ENCODE measurements around the gene FAM107B. TPM values are rescaled to one million over a fixed set of nuclear protein-coding genes. Genes with fewer than 3 reads are reported as not detected.

The FAM107B gene
- total RNA-seq, 1 experiment from 2014 or later: 41.6 TPM

DNA sequence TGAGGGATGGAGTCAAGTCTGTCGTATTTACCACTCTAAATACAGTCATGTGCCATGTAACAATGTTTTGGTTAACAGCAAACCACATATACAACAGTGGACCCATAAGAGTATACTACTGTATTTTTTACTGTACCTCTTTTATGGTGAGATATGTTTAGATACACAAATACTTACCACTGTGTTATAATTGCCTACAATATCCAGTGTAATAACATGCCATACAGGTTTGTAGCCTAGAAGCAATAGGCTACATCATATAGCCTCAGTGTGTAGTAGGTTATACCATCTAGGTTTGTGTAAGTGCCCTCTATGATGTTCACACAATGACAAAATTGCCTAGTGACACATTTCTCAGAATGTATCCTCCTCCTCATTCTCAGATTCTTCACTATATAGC, 110.4 kb downstream of the FAM107B start:
- H3K27me3 ChIP-seq (ENCODE audit: insufficient read depth, low read length): no peaks in the 10 kb centered on the region
- no peaks in the 10 kb centered on the region for H3K4me1 ChIP-seq (ENCODE audit: control insufficient read depth in 1 of 2, insufficient read depth in 2 of 2, low read length in 2 of 2)
- H3K9ac ChIP-seq (ENCODE audit: low read length): no peak overlapping the region
- ChIA-PET RAD21 (ENCODE audit: low non-redundant PET in 1 of 2, low total read pairs in 2 of 2, uncharacterized antibody in 2 of 2, unreplicated experiment in 2 of 2) (no interaction called here), POLR2A (no interaction called here), CTCF (no interaction called here)
- H3K4me2 ChIP-seq (ENCODE audit: low read length): no peak overlapping the region
- intact Hi-C loops (cut with micrococcal nuclease): no loop called here
- DNase-seq (ENCODE audit: low read depth, low spot score) (no peak), ATAC-seq (no peak)
- H3K9me3 ChIP-seq (ENCODE audit: control insufficient read depth in 1 of 2, insufficient read depth in 1 of 2, low read depth in 1 of 2, low read length in 2 of 2): no peaks in the 10 kb centered on the region
- no peaks in the 10 kb centered on the region for H3K36me3 ChIP-seq (ENCODE audit: control insufficient read depth in 1 of 2, insufficient read depth in 2 of 2, low read length in 2 of 2)
- no peaks in the 10 kb centered on the region for H4K20me1 ChIP-seq (ENCODE audit: insufficient read depth)
- no peaks in the 10 kb centered on the region for H3K79me2 ChIP-seq (ENCODE audit: insufficient read depth, low read length)
- TF ChIP-seq JUND (IDR thresholded peaks at IDR 0.05) (no peak), SRF (IDR thresholded peaks at IDR 0.05; ENCODE audit: low read depth) (no peak), CEBPB (IDR thresholded peaks at IDR 0.05; ENCODE audit: low read depth) (no peak), YY1 (IDR thresholded peaks at IDR 0.05; ENCODE audit: extremely low read depth, insufficient replicate concordance, low read depth, low read length) (no peak), TCF7L2 (IDR thresholded peaks at IDR 0.05; ENCODE audit: borderline replicate concordance, extremely low read depth, insufficient read depth, insufficient read length) (no peak), EGR1 (IDR thresholded peaks at IDR 0.05; ENCODE audit: low read depth) (no peak), CBX3 (IDR thresholded peaks at IDR 0.05; ENCODE audit: low read depth) (no peak), CTCF (IDR thresholded peaks at IDR 0.05 in 2 of 3, conservative IDR thresholded peaks at IDR 0.05 in 1 of 3; ENCODE audit: borderline replicate concordance in 1 of 3, insufficient read depth in 1 of 3, low read depth in 2 of 3, low read length in 2 of 3) (no peak), RAD21 (IDR thresholded peaks at IDR 0.05; ENCODE audit: low read depth) (no peak), POLR2AphosphoS5 (IDR thresholded peaks at IDR 0.05; ENCODE audit: low read depth, low read length) (no peak), ZNF274 (IDR thresholded peaks at IDR 0.05; ENCODE audit: low read depth, low read length) (no peak)
- TF ChIP-seq, protein P1, sequence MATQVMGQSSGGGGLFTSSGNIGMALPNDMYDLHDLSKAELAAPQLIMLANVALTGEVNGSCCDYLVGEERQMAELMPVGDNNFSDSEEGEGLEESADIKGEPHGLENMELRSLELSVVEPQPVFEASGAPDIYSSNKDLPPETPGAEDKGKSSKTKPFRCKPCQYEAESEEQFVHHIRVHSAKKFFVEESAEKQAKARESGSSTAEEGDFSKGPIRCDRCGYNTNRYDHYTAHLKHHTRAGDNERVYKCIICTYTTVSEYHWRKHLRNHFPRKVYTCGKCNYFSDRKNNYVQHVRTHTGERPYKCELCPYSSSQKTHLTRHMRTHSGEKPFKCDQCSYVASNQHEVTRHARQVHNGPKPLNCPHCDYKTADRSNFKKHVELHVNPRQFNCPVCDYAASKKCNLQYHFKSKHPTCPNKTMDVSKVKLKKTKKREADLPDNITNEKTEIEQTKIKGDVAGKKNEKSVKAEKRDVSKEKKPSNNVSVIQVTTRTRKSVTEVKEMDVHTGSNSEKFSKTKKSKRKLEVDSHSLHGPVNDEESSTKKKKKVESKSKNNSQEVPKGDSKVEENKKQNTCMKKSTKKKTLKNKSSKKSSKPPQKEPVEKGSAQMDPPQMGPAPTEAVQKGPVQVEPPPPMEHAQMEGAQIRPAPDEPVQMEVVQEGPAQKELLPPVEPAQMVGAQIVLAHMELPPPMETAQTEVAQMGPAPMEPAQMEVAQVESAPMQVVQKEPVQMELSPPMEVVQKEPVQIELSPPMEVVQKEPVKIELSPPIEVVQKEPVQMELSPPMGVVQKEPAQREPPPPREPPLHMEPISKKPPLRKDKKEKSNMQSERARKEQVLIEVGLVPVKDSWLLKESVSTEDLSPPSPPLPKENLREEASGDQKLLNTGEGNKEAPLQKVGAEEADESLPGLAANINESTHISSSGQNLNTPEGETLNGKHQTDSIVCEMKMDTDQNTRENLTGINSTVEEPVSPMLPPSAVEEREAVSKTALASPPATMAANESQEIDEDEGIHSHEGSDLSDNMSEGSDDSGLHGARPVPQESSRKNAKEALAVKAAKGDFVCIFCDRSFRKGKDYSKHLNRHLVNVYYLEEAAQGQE (IDR thresholded peaks at IDR 0.05; ENCODE audit: low read depth): no peak
- H3K27ac ChIP-seq (ENCODE audit: low read depth, low read length): no peak overlapping the region
- BruUV-seq (replicated peaks): no TSS peak
- H3K4me3 ChIP-seq (replicated peaks in 1 of 2; ENCODE audit: low read depth in 1 of 2, low read length in 2 of 2): no peak overlapping the region
- H3K9me2 ChIP-seq (ENCODE audit: insufficient read depth): no peaks in the 10 kb centered on the region
- no peak overlapping the region for H2AFZ ChIP-seq (ENCODE audit: low read depth, low read length, poor library complexity, severe bottlenecking)
